Endothelial cell of umbilical vein (primary cell): ENCODE data around the gene ARHGAP32. TPM values are rescaled to one million over a fixed set of nuclear protein-coding genes. Genes with fewer than 3 reads are reported as not detected.

Source experiments
- BruUV-seq: library from RNA; stranded (reverse); fragments of 400-500 nt; replicated peaks from 2 replicates; lab custom pipeline; 2021; lab: Mats Ljungman, UMichigan
- CTCF ChIA-PET: fragments of 300-600, 350-600 bp; sonication (Branson Sonifier 250); formaldehyde crosslinking; loops from one replicate; lab custom pipeline; 2021; ENCODE audit warnings: antibody characterized with exemption, inconsistent platforms; lab: Charles Lee
- POLR2A ChIA-PET: fragments of 300-600, 350-600 bp; sonication (Branson Sonifier 250); formaldehyde crosslinking; loops from one replicate; lab custom pipeline; 2021; ENCODE audit warnings: antibody characterized with exemption, inconsistent platforms; lab: Charles Lee
- DNase-seq: peaks from one replicate; pipeline ENCODE4 v3.0.0-alpha.2; 2011; ENCODE audit warnings: low read depth, low spot score
- FAIRE-seq: peaks from 2 replicates; lab custom pipeline; 2011; peaks lifted over from hg19 to GRCh38; lab: Jason Lieb, UNC
- H2AFZ ChIP-seq: 2 replicates; pipeline ENCODE4 v1.6.0; 2012; ENCODE audit warnings: low read depth, low read length, control low read depth, inconsistent platforms
- H3K27ac ChIP-seq: 2 replicates; pipeline ENCODE4 v1.5.1; 2011; ENCODE audit warnings: low read depth, mild to moderate bottlenecking, control low read depth, low read length, moderate library complexity; ENCODE audit not compliant: insufficient read depth
- H3K27me3 ChIP-seq, 2 experiments: 2 replicates each; pipeline versions ENCODE4 v1.6.0 to v1.6.1; 2011; ENCODE audit warnings: low read length in 2 of 2, mixed read lengths in 1 of 2; ENCODE audit not compliant: control insufficient read depth in 2 of 2, insufficient read depth in 2 of 2
- H3K36me3 ChIP-seq, 2 experiments: 2 replicates in 1 of 2; 3 replicates in 1 of 2; pipeline ENCODE4 v1.5.1; 2011; ENCODE audit warnings: low read length in 2 of 2, mild to moderate bottlenecking in 1 of 2, moderate library complexity in 1 of 2; ENCODE audit not compliant: control insufficient read depth in 2 of 2, insufficient read depth in 2 of 2; ENCODE audit errors: extremely low read depth in 1 of 2
- H3K4me1 ChIP-seq: 3 replicates; pipeline ENCODE4 v1.5.1; 2011; ENCODE audit warnings: mild to moderate bottlenecking, low read length; ENCODE audit not compliant: control insufficient read depth, insufficient read depth; ENCODE audit errors: extremely low read depth
- H3K4me2 ChIP-seq: 2 replicates; pipeline ENCODE4 v1.6.1; 2011; ENCODE audit warnings: low read length, control low read depth, mixed read lengths; ENCODE audit not compliant: insufficient read depth
- H3K4me3 ChIP-seq, 3 experiments: fragments of 200-600 bp in 1 of 3; sonication (generic), shearing (Covaris generic) in 1 of 3; replicated peaks in 1 of 3; 2 replicates each; pipeline ENCODE4 v1.5.1; 2011 to 2016; ENCODE audit warnings: control low read depth in 3 of 3, low read length in 3 of 3, mild to moderate bottlenecking in 2 of 3, inconsistent platforms in 1 of 3, low read depth in 1 of 3, moderate library complexity in 1 of 3; ENCODE audit not compliant: insufficient read depth in 1 of 3
- H3K79me2 ChIP-seq: 2 replicates; pipeline ENCODE4 v1.6.0; 2012; ENCODE audit warnings: low read length, inconsistent platforms; ENCODE audit not compliant: control insufficient read depth, insufficient read depth
- H3K9ac ChIP-seq: replicated peaks from 2 replicates; pipeline ENCODE3; 2011; ENCODE audit warnings: low read length, control low read depth; ENCODE audit not compliant: insufficient read depth; ENCODE audit errors: extremely low read depth
- H3K9me1 ChIP-seq: replicated peaks from 3 replicates; pipeline ENCODE4 v1.6.0; 2011; ENCODE audit warnings: mild to moderate bottlenecking, low read length; ENCODE audit not compliant: control insufficient read depth, insufficient read depth; ENCODE audit errors: extremely low read depth
- H3K9me3 ChIP-seq: replicated peaks from 2 replicates; pipeline ENCODE4 v1.5.1; 2012; ENCODE audit warnings: low read length, inconsistent platforms; ENCODE audit not compliant: control insufficient read depth, insufficient read depth
- H4K20me1 ChIP-seq: replicated peaks from 2 replicates; pipeline ENCODE3; 2011; ENCODE audit warnings: mild to moderate bottlenecking, low read length; ENCODE audit not compliant: control insufficient read depth, insufficient read depth; ENCODE audit errors: extremely low read depth
- CTCF ChIP-seq, 2 donors: IDR thresholded peaks; 1 replicate in 1 of 2; 2 replicates in 1 of 2; pipeline ENCODE4 v1.5.1; 2011; ENCODE audit warnings: low read length in 2 of 2, mild to moderate bottlenecking in 2 of 2, moderate library complexity in 2 of 2, control low read depth in 1 of 2, inconsistent platforms in 1 of 2, low read depth in 1 of 2; ENCODE audit not compliant: insufficient read depth in 1 of 2; ENCODE audit errors: extremely low read depth in 1 of 2
- EZH2 ChIP-seq: IDR thresholded peaks from 2 replicates; pipeline ENCODE4 v1.6.1; 2012; ENCODE audit warnings: borderline replicate concordance, low read depth, mild to moderate bottlenecking, moderate library complexity, low read length, inconsistent platforms; ENCODE audit not compliant: severe bottlenecking
- FOS ChIP-seq: IDR thresholded peaks from 2 replicates; pipeline ENCODE4 v1.6.1; 2011; ENCODE audit warnings: mild to moderate bottlenecking, low read length, moderate library complexity, borderline replicate concordance; ENCODE audit not compliant: insufficient read depth
- GATA2 ChIP-seq: IDR thresholded peaks from 2 replicates; pipeline ENCODE4 v1.7.0; 2011; ENCODE audit warnings: low read depth, mild to moderate bottlenecking, moderate library complexity, mixed read lengths, low read length; ENCODE audit not compliant: insufficient read length, insufficient read depth
- JUN ChIP-seq: IDR thresholded peaks from 2 replicates; pipeline ENCODE4 v1.6.1; 2011; ENCODE audit warnings: borderline replicate concordance, low read depth; ENCODE audit not compliant: insufficient read length, insufficient read depth
- MYC ChIP-seq: IDR thresholded peaks from one replicate; pipeline ENCODE4 v1.6.1; 2011; ENCODE audit warnings: mild to moderate bottlenecking, low read depth, low read length
- POLR2A ChIP-seq: IDR thresholded peaks from 2 replicates; pipeline ENCODE4 v1.6.1; 2012; ENCODE audit warnings: low read depth, mild to moderate bottlenecking, control low read depth, low read length
- POLR2AphosphoS5 ChIP-seq: IDR thresholded peaks from 2 replicates; pipeline ENCODE4 v1.6.1; 2012; ENCODE audit warnings: low read depth, mild to moderate bottlenecking, control low read depth, low read length, moderate library complexity; ENCODE audit not compliant: insufficient read depth
- dilution Hi-C: fragments of 300-500 bp; cut with MboI; formaldehyde crosslinking; loops from one replicate; pipeline ENCODE4 v1.15.0; 2019; ENCODE audit warnings: low sequenced_read_pairs; ENCODE audit not compliant: extremely low pct_ligation_motif_present
- intact Hi-C: fragments of 100-400 bp; cut with micrococcal nuclease; formaldehyde crosslinking; loops from one replicate; pipeline ENCODE4 v1.10.0; 2022
- polyA plus RNA-seq, 4 experiments: library from polyadenylated mRNA; depleted of rRNA in 3 of 4; stranded (reverse) in 3 of 4; unstranded in 1 of 4; fragments of >200 nt; gene quantifications; 2 replicates each; pipeline versions ENCODE4 v1.2.1 to v1.2.3, GENCODE V29; 2011 to 2012; ENCODE audit warnings: missing spikeins in 1 of 4
- total RNA-seq: library from RNA; stranded (reverse); gene quantifications from 2 replicates; pipeline ENCODE4 v1.2.3, GENCODE V29; 2021
- TF ChIP-seq, protein P1 (sequence below): IDR thresholded peaks from 2 replicates; pipeline ENCODE4 v1.6.1; 2011; ENCODE audit not compliant: insufficient read depth, insufficient read length

Gene ARHGAP32
- total and polyA plus RNA-seq, 2 donors (not counting 3 experiments of a cell fraction or from before 2014, with no cell fraction given), result 3.4 to 9.1 TPM

DNA sequence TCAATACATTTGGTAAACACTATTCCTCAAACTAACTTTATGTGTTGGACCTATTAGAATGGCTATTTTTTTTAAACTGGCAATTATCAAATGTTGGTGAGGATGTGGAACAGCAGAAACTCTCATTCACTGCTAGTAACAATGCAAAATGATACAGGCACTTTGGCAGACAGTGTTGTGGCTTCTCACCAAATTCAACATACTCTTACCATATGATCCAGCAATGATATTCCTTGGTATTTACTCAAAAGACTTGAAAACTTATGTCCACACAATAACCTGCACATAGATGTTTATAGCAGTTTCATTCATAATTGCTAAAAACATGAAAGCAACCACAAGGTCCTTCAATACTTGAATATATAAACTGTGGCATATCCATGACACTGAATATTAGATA, 136.9 kb downstream of the ARHGAP32 start:
- no TSS peak for BruUV-seq

More for the DNA sequence above, 136.9 kb downstream of the ARHGAP32 start:
- Histone ChIP-seq H3K4me3 (no peak overlapping the region), H4K20me1 (no peaks in the 10 kb centered on the region), H3K9me1 (no peaks in the 10 kb centered on the region), H3K79me2 (no peaks in the 10 kb centered on the region), H3K27ac (no peak overlapping the region), H3K27me3 (no peaks in the 10 kb centered on the region), H3K9ac (no peak overlapping the region), H3K4me2 (no peak overlapping the region), H3K4me1 (no peaks in the 10 kb centered on the region), H3K9me3 (no peaks in the 10 kb centered on the region), H2AFZ (no peak overlapping the region), H3K36me3 (no peaks in the 10 kb centered on the region)
- intact Hi-C loops, result no loop called here
- ChIA-PET POLR2A (no interaction called here), CTCF (no interaction called here)
- no peak for TF ChIP-seq EZH2
- TF ChIP-seq MYC, result no peak
- TF ChIP-seq FOS, result no peak
- no peak for TF ChIP-seq POLR2A
- TF ChIP-seq JUN, result no peak
- no peak for TF ChIP-seq CTCF (IDR thresholded peaks at IDR 0.05; ENCODE audit: extremely low read depth in 1 of 2, insufficient read depth in 1 of 2, low read depth in 1 of 2, low read length in 2 of 2)
- no peak for TF ChIP-seq GATA2
- no peak for TF ChIP-seq POLR2AphosphoS5
- TF ChIP-seq, protein P1, sequence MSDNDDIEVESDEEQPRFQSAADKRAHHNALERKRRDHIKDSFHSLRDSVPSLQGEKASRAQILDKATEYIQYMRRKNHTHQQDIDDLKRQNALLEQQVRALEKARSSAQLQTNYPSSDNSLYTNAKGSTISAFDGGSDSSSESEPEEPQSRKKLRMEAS, result no peak
- DNase-seq (no peak), FAIRE-seq (no peak)
- dilution Hi-C loops, result no loop called here
